Middle frontal gyrus (tissue), 1 donor: ENCODE measurements around the gene SAMD1.

Experiments
- DNase-seq: peaks from one replicate; pipeline ENCODE4 v3.0.0-alpha.2; 2015; ENCODE audit warnings: low spot score; ENCODE audit errors: extremely low spot score

The SAMD1 gene

DNA sequence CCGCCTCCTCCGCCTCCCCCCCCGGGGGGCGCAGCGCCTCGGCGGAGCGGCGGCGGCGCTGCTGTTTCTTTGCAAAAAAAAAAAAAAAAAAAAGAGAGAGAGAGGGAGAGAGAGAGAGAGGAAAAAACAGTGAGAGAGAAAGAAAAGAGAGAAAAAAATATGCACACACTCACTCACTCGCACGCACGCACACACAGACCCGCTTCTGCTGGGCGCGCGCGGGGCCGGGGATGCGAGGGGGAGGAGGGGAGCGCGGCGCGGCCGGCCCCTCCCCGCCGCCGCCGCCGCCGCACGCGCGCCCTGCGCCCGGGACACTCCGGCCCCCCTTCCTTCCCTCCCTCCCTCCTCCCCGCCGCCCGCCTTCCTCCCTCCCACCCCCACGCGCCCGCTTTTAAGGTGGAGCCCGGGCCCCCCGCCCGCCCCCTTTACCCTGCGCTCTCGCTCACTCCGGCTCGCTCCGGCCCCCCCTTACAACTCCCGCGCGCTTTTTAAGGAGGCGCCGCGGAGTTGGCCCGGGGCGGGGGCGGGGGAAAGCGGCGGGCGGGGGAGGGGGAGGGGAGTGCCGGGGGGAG, at the start of gene SAMD1:
Gene SAMD1, minus strand, starts transcription at position 243 of the 572 bp plus-strand sequence.
- DNase-seq: peak; percentile 33

DNA sequence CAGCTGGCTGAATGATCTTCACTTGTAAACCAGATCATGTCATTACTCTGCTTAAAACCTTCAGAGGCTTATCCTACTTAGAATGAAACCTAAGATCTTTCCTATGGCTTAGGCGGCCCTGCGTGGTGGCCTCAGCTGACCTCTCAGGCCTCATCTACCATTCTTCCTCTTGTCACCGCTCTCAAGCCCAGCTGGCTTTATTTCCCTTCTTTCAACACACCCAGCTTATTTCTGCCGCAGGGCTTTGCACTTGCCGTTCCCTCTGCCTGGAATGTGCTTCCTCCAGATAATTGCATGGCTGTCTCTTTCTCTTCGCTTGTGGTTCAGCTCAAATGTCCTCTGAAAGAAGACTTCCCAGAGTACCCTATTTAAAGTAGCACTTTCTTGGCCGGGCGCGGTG, 49.4 kb upstream of the SAMD1 start:
- DNase-seq: no peak

DNA sequence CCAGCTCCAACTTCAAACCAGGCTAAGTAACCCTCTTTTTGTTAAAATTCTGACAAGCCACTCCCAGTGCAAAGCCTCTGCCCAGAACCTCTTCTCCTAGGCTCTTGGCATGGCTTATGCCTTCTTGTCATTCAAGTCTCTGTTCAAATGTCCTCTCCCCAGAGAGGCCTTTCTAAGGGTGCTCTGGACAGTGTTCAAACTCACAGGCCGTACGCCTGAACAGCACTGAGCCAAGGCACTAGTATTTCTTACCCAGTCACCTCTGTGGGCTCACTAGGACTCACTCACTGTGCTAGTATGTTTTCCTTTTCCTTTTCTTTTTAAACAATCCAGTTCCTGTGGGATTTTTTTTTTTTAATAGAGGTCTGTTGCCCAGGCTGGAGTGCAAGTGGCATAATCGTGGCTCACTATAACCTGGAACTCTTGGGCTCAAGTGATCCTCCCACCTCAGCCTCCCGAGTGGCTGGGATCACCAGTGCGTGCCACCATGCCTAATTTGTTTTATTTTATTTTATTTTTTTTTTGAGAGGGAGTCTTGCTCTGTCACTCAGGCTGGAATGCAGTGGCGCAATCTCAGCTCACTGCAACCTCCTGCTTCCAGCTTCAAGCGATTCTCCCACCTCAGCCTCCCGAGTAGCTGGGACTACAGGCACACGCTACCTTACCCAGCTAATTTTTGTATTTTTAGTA, 48.2 kb upstream of the SAMD1 start:
- no peak for DNase-seq

DNA sequence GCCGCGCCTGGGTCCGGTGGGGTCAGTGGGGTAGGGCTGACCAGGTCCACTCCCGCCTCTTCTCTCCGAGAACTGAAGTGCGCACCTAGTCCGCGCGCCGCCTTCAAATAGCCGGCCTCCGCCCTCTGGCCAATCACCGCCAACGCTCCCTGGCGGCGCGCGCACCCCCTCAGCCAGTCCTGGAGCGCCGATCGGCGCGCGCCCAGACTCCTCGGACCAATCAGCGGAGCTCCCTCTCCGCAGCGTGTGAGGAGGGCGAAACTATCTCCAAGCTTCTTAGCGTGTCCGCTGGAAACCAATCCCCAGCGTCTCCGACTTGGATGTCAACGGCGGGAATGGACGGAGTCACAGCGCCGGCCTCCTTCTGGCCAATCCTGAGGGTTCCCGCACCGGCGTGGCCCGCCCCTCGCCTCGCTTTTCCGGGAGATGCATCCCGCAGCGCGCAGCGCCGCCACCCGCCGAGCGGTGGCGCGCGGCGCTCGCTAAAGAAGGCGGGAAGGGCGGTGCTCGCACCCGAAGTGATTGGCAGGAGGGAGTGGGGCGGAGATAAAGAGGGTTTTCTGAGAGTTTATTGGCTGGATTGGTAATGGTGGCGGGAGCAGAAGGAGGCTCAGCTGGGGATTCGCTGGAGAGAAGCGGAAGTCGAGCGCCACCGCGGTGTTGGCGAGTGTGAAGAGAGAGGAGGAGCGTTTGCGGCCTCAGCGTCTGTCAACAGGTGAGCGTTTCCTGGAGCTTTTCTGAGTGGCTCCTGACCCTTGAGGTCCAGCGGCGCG, 46.1 kb upstream of the SAMD1 start, which contains the start of gene ASF1B:
Gene ASF1B, minus strand, starts transcription at position 81 of the 773 bp plus-strand sequence. CDS start 133 bp downstream, outside the sequence.
- DNase-seq: peak; percentile 100

DNA sequence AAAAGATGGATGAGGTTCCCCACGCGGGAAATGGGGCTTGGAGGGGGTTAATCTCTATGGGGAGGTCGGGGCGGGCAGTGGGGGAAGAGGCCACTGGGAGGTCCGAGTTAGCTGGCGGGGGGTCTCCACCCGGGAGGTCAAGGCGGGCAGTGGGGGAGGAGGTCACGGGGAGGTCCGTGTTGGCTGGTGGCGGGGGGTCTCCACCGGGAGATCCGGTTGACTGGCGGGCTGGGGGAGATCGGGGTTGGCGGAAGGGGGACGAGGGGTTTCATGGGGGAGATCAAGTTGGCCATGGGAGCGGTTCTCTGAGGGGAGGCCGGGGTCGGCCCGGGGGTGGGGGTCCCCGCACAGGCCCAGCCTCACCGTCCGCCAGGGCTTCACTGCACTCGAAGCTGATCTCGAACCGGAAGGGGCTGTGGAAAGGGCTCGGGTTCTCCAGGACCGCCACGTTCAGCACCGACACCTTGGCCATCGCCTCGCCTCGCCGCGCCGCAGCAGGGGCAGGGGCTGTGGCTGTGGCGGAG, 45.5 kb upstream of the SAMD1 start:
- DNase-seq: no peak

DNA sequence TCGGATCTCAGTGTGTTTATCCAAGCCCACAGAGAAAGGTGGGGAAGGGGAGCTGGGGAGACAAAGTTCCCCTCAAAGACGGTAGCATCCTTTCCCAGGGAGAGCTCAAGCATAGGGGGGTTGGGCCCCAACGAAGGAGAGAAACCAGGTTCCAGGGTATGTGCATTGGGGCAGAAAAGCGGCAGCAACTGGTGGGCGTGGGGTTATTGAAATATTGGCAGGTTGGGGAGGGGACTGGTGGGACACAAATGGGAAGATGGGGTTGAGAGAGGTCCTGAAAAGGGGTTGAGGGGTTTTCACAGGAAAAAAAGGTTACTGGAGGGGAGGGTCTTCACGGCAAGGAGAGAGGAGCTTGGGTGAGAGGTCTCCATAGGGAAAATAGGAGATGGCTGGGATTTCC, 44.8 kb upstream of the SAMD1 start:
- DNase-seq: no peak

DNA sequence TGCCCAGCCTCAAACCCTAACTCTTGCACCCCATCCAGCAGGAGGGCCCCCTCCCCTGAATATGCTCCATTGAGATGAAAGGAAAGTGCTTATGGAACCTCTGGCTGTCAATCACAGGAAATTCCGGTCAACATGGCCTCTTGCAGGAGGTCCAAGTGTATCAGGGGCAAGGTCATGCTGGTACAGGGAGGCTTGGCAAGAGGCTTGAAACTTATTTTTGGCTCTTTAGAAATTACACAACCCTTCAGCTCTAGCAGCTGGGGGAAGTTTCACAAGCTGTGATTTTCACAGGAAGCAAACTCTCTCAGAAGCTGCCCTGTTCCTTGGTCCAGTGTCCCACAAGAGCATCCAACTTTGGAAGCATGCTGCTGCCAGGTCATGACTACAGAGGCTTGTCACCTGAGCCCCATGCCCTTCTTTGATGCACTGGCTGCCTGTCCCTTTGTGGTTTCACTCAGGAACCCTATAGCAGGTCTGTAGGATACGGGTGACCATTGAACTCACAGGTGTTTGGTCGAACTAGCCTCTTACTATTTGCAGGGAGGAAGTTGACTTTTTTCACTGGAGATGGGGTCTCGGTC, 37.5 kb upstream of the SAMD1 start:
- no peak for DNase-seq

DNA sequence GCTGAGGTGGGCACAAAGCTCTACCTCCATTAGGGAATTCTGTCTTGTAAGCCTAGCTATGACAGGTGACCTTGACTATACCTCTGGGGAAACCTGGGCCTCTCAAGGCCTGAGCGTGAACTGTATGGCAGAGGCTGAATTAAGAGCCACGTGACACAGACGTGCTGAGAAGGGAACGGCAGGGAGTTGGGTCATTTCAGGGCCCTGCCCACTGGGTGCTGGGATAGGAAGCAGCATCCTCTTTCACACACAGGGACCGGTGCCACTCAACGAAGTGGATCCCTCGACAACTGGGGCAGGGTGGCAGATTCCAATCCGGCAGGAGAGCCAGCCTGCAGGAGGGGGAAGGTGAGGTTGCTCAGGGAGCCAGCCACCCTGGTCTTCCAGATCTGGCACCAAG, 36.6 kb upstream of the SAMD1 start:
- no peak for DNase-seq

DNA sequence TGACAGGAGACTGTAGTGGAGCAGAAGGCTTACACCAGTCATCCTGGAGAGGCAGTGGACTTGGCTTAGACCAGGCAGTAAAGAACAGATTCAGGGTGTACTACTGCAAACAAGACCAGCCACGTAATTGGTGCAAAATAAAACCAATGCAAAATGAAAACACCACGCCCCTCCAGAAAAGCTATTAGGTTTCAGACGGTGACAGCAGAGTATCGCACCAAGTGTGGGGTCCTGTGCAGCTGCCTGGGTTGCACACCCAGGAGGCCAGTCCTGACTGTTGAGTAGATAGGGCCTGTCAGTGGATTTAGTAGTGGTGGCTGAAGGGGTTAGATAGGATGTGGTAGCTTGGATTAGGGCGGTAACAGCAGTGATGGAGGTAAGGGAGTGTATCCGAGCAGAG, 32.4 kb upstream of the SAMD1 start:
- no peak for DNase-seq

DNA sequence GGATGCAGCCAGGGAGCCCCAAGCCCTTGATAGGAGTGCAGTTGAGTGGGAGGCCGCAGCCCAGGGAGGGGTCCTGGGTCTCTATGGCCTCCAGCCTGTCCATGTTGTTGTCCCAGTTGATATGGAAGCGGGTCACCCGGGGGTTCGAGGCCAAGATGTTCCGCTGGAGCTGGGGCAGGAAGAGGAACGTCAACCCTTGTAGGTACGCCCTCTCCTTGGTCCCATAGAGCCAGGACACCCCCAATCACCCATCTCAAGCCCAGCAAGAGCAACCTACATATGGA, 29.9 kb upstream of the SAMD1 start:
- no peak for DNase-seq

DNA sequence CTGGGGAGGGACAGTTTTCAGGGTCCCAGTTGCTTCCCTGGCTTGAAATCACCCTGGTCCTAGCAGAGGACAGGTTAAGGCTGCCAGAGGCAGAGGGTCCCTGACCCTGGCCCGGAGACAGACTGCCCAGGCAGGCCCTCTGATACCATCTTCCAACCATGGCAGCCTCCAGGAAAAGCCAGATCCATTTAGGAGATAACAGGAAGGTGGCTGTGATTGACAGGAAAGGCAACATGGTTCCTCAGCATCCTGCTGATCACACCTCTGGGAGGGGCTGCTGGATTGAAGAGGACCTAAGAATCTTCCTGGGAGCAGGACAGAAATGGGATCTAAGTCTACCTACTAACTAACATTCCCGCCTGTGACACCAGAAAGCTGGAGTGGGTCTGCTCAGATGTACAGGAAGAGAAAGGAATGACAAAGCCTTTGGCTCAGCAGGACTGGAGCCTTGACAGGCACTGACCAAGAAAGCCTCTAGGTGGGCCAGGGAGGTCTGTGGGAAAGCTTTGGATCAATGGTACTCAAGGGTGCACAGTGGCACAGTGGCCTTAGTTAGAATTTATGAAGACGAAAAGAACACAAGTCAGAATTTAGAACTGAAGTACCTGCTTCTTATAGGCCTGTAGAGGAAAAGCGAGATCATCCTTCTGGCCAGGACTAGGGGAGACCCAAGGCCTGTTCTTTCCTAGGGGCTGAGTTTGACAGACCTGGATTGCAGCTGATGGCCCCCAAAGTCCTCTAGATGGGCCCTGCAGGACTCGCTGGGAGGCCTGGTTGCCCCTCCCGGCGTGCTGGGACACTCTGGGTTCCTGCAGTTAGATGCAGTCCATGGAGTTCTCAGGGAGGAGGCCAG, 29.3 kb upstream of the SAMD1 start:
- no peak for DNase-seq

DNA sequence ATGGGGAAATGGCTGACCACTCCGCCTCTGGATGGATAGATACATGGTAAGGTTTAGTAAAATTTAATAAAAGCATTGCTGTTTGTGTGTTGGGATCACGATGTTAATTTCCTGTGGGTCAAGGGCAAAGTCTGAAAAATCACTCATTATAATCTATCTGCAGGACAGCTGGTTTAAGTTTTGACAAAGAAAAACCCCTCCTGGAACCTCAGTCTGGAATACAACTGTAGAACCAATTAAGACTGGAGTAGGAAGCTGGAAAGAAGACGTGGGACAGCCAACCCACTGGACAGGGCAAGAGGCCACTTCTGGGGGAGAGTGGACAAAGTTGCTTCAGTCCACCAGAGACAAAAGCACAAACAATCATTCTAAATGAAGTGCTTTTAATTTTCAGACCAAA, 28.6 kb upstream of the SAMD1 start:
- DNase-seq: no peak

DNA sequence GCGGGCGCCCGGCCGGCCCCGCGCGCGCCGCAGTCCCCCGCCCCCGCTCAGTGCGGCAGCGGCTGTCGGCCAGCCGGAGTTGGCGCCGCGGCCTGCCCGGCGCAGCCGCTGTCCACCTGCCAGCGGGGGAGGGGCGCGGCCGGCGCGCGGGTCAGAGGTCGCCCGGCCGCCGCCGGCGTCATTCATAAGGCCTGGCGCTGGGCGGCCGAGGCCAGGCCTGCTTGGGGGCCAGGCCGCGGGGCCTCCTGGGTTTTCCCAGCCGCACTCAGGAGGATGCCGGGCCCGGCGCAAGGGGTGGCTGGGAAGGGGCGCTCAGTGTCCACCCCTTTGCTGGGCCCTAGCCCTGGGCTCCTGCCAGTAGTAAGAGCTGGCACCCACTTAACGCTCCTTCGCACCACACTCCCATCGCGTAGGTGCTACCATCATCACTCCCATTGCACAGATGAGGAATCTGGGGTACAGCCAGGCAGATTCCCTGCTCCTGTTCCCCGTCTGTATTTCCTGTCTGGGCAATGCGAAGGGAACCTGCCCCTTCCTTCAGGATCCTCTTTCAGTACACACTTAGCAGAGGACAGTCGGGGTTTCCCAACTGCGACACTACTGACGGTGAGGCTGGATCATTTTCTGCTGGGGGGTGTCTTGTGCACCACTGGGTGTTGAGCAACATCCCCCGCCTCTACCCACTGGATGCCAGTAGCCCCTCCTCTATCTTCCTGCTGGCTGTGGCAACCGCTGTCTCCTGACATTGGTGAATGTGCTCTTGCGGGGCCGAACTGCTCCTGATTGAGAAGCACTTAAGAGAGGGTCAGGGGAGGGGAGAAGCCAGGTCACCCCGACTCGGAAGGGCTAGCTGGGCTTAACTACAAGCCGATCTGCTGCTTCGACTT, 27.9 kb upstream of the SAMD1 start:
- DNase-seq: peak; percentile 47

DNA sequence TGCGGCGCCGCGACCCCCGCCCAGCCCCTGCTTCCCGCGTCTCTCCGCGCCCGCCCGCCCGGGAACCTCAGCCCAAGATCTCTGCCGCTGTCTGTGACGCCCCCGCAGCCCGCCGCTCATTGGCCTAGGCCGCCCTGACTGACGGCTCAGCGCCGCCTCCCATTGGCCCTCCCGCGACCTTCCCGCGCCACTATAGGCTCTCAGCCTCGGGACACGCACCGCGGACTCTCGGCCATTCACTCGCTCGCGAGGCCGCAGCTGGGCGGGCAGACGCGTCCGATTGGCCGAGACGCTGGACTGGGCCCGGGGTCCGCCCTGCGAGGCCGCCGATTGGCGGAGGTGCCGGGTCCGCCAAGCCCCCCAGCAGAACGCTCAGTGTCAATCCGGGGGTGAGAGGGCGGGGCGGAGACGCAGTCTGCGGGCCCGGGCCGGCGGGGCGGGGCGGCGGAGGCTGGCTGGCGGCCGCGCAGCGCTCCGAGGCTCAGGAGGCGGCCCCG, 27.2 kb upstream of the SAMD1 start, which contains the start of gene PRKACA:
Gene PRKACA, minus strand, starts transcription at position 95 of the 497 bp plus-strand sequence. CDS start 215 bp downstream, outside the sequence.
- peak; percentile 99 for DNase-seq

DNA sequence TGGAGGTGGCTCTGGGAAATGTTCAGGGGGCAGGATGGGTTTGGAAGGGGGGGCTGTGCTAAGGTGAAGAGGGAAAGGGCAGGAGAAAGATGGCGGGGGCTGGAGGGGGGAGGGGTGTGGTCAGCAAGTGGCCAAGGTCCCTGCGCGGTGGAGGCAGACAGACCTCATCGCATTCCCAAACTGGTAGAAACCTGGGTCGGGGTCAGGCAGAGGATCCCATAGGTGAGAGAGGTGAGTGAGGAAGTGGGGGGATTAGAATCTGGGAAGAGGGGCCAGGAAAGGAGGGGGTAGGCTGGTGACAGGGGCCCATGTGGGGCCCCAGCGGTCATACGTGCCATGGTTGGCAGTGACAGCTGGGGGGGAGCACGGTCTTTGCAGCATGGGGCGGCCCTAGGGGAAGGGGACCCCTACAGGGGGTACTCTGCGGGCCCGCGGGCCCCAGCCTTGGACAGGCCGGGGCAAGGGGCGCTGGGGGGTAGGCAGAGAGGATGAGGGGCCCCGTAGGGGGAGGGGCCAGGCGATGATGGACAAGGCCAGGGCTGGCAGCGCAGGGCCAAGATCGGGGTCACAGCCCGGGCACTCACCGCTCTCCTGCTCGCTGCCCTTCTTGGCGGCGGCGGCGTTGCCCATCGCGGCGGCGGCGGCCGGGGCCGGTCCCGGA, 26.5 kb upstream of the SAMD1 start:
- DNase-seq: no peak

DNA sequence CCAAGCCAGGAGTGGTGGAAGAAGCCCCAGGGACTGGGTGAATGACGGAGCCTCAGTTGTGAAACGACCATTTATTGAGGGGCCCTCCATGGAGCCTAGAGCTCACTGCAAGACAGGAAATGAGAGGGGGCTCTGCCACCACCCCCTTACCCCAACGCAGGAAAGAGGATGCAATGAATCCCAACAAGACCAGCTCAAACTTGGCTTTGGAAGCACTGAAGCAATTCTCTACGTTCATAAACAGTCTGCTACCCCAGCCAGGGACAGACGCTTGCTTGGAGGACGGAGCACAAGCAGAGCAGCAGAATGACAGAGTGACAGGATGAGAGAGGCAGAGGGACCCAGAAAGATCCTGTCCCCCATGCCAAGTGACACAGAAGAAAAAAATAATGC, 26.0 kb upstream of the SAMD1 start:
- DNase-seq: no peak

DNA sequence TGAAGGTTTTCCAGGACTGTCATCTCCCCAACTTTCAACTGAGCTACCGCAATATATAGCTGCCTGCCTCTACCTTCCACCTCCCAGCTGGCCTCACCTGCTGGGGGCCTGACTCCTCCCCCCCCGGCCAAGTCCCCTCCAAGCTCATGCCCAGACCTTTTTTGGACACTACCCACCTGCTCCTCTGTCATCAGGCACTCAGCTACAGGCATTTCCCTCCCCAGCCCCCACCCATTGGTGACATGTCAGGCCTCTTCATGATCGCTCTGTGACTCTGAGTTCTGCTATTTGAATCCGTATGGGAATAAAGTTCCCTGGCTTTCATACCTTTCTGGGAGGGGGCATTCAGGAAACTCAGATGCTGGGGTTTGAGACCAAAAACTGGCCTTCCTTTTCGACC, 25.2 kb upstream of the SAMD1 start:
- no peak for DNase-seq

DNA sequence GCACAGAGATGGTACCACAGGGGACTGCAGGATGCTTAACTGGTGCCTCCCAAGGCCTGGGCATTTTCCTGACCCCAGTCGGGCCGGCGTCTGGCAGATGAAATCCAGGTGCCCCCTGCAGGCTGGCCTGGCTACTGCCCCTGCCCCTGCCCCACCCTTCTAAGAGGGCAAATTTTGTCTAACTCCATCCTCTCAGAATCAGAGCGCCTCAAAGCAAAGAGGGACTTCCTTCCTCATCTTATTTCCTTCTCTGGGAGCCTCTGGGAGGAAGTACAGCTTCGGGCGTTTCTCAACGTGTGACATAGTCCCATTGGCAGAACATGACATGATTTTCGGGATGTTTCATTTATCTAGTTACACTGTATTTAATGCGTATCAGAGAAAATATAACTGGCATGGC, 24.3 kb upstream of the SAMD1 start:
- no peak for DNase-seq

DNA sequence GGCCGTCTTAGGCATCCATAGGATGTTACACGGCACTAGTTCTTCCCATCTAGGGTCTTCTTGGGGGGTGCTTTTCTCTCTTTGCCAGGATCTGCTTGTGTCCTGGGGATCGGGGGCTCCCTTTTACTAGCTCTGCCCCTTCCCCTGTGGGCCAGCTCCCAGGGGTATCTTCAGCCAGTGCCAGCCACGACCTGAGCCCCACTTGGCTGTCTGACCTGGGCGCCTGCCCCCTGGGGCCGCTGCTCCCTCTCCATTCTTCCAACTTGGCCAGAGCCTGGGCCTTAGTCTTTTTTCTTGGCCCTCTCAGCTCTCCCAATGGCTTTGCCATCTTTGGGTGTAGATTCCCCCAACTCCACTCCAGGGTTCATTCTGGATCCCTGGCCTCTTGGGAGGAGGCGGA, 23.9 kb upstream of the SAMD1 start:
- no peak for DNase-seq
